Stimulated activated CD8-positive, alpha-beta memory T cell treated with anti-CD3 and anti-CD28 coated beads, Interleukin-7, amount 100 ng/mL, for 24 hours (primary cell): ENCODE measurements around the gene MARK3.

ENCODE experiments used
- DNase-seq: peaks from one replicate; pipeline ENCODE4 v3.0.0-alpha.2; 2020; ENCODE audit warnings: low read depth

The MARK3 gene

DNA sequence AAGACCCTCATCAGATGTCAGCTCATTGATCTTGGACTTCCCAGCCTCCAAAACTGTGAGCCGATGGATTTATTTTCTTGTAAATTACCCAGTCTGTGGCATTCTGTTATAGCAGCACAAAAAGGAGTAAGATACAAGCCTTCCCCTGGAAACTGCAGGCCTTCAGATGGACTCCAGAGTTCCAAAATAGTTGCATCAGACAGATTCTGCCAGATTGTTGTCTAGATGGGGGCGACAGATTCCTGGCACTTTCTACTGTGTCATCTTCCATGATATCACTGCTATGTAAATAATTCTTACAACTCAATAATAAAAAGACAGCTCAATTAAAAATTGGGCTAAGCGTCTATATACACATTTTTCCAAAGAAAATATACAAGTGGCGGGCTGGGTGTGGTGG, 17.2 kb upstream of the MARK3 start:
- no peak for DNase-seq

DNA sequence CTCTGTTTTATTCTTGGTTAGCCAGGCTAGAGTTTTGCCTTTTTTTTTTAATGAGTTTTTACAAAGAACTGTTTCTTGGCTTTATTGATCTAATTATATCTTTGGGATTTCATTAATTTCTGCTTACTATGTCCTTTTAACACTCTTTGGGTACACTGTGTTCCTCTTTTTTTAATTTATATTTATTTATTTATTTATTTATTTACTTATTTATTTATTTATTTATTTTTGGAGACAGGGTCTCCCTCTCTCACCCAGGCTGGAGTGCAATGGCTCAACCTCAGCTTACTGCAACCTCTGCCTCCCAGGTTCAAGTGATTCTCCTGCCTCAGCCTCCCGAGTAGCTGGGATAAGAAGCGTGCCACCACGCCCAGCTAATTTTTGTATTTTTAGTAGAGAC, 15.1 kb upstream of the MARK3 start:
- DNase-seq = no peak

GRCh38 chr14:103372017-103372416, 13.2 kb upstream of the MARK3 start:
- DNase-seq = no peak

- no peak for DNase-seq
These were observed 12.5 kb upstream of the MARK3 start for GRCh38 chr14:103372552-103373304.

GRCh38 chr14:103374121-103374520, 11.1 kb upstream of the MARK3 start:
- no peak for DNase-seq

DNA sequence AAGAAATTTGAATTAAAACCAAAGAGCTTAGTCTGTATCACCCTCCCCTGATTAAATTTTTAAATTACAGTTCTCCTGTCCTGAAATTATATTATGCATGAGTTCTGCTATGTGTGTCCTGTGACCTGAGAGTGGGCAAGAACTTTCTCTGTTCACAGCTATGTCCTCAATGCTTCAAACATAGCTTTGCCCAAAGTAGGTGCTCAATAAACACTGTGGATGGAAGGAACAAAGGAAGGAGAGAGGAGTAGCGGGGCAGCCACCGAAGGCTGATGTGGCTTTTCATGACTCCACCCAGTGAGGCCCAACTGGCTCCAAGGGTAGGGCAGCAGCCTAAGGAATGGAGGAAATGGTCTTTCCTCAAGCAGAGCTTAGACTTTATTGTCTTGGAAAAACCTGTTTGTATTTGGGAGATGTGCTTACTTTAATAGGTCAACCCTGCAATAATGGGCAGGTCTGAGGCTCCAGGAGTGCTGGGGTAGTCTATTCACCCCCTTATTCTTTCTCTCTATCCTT, 7.6 kb upstream of the MARK3 start:
- no peak for DNase-seq

- no peak for DNase-seq
These were observed 7.0 kb upstream of the MARK3 start for GRCh38 chr14:103378038-103378854.

- no peak for DNase-seq
These were observed 4.4 kb upstream of the MARK3 start for GRCh38 chr14:103380719-103381377.

DNA sequence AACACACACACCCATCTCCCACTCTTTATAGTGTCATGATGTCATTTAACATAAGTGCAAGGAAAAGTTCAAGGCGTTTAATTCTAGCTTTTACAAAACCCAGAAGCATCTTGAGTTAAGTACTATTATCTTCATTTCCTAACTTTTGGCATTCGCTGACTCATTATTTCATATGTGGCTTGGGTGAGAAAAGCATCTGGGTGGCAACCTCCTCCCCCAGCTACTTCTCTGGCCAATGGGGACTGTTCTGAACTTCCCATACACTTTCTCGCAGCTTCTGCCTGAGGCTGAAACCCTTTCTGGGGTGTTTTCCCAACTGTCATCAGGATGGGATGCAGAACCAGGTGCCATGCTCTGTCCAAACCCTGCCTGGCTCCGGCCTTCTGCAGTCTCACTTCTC, 2.8 kb upstream of the MARK3 start:
- DNase-seq = no peak

DNA sequence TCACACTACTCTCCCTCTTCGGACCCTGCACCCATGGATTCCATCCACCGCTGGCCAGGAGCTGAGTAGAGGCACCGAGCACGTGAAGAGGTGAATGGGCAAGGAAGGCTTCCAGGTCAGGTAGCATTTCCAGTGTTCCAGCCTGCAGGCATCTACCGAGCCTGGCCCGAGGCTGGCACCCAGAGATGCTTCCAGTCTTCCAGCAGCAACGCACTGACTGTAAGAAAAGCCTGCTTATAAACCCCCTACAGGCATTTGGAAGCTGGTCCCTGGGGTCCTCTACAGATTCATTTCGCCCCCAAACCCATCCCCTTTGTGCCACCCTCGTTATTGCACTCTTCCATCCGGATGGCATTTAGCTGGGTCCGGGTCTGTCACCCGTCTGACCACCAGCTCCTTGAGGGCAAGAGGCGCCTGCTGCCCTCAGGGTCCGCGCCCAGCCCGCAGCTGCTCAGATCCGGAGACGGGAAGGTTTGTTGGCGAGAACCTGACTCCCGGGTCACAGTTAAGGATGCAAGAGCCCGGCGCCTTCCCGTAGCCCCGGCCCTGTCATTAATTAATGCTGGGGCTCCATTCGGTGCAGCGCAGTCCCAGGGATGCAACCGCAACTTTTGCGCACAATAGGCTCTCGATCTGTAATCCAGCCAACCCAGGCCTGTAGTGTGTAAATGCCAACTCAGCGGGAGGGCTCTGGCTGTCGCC, 614 bp upstream of the MARK3 start:
- no peak for DNase-seq

DNA sequence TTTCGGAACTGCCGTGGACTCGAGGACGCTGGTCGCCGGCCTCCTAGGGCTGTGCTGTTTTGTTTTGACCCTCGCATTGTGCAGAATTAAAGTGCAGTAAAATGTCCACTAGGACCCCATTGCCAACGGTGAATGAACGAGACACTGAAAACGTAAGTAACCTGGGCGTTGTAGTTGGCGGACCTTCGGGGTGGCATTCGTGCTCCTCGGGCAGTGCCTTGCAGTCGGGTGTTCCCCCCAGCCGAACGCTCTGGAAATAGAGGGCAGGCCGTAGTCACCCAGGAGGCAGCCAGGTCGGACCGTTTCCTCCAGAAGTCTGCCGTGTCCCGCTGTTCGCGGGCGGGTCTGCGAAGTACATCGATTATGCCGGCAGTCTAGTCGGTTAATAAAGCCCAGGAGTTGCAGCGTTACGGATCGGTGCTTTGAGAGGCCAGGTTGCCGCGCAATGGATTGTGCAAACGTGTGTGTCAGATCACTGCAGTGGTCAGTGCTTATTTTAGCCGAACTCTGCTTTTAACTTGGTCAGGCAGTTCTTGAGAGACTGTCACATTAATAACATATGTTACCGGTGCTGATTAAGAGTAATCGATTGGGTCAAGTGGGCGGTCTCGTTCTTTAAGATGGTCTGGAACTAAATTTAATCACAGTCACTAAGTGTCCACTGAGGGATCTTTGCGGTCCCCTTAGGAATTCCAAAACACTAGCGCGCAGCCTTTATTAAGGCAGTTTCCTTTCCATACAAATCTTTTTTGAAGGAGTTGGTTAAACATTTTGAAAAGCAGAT, 906 bp downstream of the MARK3 start:
- DNase-seq = no peak

DNA sequence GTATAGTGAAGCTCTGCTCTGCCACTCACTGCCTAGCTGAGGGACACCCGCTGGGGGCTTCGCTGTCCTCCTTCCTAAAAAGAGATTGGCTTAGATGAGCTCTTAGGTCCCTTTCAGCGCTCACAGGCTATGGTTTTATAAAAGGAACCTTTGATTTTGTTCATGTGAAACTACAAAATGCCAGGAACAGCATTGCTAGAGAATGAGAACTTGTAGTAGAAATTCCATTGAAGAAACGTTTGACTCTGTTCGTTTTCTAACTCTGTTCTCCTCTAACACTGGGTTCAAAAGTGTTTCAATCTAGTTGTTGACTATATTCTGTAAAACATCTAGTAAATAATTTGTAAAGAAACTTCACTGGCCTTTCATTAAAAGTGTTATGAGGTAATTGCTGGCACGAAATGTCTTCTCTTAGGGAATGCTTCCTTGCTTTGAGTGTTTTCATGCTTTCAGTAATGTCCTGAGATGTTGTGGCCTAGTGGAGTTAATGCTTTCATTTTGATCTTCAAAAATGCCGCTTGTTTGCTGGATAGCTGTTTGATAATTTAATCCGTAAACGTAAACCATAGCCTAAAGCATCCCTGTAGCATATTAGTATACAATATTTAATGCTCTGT, 1.6 kb downstream of the MARK3 start:
- DNase-seq = no peak

DNA sequence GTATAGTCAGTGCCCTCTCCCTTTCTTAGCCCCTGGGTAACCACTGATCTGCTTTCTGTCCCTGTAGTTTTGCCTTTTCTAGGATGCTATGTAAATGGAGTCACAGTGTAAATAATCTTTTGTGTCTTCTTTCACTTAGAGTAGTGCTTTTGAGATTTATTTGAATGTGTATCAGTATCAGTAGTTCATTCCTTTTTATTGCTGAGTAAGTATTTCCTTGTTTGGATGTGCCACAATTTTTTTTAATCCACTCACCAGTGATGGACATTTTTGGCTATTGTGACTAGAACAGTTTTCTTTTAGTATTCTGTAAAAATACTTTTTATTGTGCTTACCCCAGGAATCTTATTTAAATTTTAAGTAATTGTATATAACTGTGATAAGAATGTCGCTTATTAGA, 3.4 kb downstream of the MARK3 start:
- no peak for DNase-seq

DNA sequence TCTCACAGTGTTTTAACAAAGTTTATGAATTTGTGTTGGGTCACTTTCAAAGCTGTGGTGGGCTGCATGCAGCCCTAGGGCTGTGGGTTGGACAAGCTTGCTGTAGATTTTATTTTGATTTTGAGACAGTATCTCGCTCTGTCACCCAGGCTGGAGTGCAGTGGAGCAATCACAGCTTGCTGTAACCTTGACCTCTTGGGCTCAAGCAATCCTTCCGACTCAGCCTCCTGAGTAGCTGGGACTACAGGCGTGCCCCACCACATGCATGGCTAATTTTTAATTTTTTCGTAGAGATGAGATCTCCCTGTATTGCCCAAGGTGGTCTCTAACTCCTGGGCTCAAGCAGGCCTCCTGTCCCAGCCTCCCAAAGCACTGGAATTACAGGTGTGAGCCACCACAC, 5.4 kb downstream of the MARK3 start:
- no peak for DNase-seq

DNA sequence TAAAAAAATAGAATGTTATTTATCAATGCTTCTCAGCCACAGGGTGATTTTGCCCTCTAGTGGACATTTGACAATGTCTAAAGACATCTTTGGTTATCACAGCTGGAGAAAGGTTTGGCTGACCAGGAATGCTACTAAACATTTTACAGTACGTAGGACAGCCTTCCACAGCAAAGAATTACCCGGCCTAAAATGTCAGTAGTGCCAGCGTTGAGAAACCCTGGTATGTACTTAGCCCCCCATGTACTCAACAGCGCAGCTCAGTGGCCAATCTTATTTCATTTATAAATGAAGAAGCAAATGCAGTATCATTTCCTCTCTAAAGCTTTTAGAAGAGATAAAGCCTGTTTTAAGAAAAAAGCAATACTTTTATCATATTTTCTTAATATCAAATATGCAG, 5.8 kb downstream of the MARK3 start:
- no peak for DNase-seq

DNA sequence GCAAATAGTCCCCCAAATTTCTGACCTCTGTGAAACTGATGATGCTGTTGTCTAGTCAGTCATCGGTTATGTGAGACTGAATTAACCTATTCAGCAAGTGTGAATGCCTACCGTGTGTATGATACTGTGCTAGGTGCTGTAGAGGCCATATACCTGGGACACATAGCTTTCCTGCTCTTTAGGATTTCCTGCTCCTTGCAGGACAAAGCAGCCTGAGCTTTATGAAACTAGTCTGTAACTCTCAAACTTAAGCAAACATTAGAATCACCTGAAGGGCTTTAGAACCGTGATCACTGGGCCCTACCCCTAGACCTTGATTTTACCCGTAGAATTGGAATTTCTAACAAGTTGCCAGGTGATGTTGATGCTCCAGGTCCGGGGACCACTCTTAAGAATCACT, 6.9 kb downstream of the MARK3 start:
- no peak for DNase-seq

DNA sequence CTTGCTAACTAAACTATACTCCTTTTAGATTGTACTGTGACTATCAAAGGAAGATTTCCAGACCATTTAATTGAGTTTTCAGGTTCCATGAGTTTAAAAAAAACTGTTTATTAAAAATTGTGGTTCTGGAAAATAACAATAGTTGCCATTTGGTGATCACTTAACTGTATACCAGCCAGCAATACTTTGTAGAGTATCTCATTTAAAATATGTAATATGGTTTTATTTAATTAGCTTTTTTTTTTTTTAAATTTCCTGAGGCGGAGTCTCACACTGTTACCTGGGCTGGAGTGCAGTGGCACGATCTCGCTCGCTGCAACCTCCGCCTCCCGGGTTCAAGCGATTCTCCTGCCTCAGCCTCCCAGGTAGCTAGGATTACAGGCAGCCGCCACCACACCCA, 7.4 kb downstream of the MARK3 start:
- no peak for DNase-seq

DNA sequence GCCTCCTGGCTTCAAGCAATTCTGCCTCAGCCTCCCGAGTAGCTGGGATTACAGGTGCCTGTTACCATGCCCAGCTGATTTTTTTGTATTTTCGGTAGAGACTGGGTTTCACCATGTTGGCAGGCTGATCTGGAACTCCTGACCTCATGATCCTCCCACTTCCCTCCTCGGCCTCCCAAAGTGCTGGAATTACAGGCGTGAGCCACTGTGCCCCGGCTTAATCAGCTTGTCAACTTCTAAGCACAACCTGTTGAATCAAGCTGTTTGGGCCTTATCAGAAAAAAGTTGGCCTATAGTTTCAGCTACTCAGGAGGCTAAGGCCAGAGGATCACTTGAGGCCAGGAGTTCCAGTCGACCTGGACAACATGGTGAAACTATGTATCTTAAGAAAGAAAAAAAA, 7.9 kb downstream of the MARK3 start:
- DNase-seq = no peak

GRCh38 chr14:103393676-103394626, 8.7 kb downstream of the MARK3 start:
- no peak for DNase-seq

DNA sequence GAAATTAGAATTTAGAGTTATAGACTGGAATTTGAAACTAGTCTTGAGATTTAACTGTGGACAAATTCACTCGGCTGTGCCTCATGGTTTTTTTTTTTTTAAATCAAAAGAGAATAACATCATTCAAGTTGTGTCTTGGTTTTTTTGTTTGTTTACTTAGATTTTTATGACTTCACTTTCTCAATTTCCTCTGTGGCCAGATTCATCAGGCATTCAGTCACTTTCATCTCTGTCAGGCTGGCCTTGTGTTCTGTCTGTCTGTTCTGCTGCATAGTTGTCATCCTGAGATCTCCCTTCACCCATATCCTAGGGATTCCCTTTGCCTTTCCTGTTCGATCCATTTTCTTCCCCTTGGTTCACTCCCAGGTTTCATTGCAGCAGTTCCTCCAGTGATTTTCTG, 10.0 kb downstream of the MARK3 start:
- DNase-seq = no peak
